H4 (cell line): Measurements from ENCODE around the gene RPS6KB2. TPM values are rescaled to one million over a fixed set of nuclear protein-coding genes. Genes with fewer than 3 reads are reported as not detected.
"Not testable (repeated sequence)": the region's sequence is repeated elsewhere in the genome, so short reads cannot be mapped to it uniquely, and the experiment has no call there.

Experiments used
- DNase-seq: peaks from one replicate; pipeline ENCODE4 v3.0.0-alpha.2; 2015; ENCODE audit warnings: low spot score
- total RNA-seq: library from RNA; depleted of rRNA; stranded (reverse); fragments of >200 nt; shearing (Covaris generic); gene quantifications from 2 replicates; pipeline ENCODE4 v1.2.3, GENCODE V29; 2014

Gene RPS6KB2
- total RNA-seq, 1 experiment from 2014 or later, result 38.1 TPM

DNA sequence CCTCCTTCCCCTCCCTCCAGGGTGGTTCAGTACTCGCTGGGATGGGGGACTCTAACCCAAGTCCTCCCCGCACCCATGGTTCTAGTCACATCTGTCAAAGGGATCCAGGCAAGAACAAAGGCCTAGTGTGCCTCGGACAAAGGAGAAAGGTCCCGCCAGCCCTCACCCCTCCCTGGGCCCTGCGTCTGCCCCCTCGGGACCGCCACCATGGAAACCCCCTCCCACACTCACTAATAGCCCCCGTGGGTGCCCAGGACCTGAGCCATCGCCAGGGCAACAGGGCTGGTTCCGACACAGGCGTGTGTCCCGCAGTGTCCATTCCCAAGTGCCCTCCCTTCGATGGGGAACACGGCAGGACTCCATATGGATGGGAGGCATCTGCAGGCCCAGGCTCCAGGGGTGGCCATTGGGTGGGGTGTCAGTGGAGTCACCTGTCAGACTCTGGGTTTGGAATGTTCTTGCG is 17.9 kb upstream of the RPS6KB2 start:
- DNase-seq, result no peak

DNA sequence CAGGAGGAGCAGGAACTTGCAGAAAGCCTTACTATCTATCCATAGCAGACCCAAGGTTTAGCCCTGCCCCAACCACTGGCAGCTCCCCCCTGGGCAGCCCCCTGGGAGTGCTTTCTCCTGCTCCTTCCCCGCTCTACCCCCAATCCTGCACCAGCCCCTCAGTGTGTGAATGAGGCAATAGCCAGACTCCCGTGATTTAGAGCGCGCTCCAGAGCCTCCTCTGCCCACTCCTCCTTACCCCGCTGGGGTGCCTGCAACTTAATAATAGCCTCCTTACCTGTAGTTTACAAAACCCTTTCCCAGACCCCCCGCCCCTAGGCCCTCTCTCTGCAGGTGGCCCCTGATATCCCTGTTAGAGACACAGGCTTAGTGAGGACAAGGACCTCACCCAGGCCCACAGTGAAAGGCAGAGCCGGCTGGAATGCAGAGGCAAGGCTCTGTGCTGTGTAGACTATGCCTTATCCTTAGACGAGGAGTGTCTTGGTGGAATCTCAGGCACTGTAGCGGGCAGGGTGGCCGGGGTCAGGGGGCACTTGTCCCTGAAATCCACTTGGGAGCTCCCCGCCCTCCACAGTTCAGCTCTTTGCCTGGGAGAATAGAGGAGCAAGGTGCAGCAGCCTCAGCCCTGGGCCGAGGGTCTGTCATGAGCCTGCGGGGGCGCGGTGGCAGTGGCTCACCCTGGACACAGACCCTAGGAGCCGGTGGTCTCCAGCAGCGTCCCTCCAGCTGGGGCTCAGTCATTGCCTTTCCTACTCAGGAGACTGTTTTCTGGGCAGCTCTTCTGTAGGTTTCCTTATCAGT is 17.1 kb upstream of the RPS6KB2 start:
- DNase-seq, result no peak

DNA sequence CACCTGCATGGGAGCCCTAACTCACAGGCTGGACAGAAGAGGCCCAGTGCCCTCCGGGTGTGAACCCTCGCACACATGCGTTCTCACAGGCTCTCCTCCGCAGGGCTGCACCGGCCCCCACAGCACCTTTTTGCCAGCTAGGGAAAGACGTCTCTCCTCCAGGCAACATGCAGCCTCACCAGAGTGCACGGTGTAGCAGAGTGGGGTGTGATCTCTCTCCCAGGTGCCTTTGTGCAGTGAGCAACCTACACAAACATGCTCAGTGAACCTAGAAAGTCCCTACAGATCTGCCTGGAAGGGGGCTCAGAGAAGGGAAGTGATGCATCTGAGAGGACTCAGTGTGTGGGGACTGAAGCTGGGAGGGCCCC is 16.5 kb upstream of the RPS6KB2 start:
- DNase-seq, result no peak

DNA sequence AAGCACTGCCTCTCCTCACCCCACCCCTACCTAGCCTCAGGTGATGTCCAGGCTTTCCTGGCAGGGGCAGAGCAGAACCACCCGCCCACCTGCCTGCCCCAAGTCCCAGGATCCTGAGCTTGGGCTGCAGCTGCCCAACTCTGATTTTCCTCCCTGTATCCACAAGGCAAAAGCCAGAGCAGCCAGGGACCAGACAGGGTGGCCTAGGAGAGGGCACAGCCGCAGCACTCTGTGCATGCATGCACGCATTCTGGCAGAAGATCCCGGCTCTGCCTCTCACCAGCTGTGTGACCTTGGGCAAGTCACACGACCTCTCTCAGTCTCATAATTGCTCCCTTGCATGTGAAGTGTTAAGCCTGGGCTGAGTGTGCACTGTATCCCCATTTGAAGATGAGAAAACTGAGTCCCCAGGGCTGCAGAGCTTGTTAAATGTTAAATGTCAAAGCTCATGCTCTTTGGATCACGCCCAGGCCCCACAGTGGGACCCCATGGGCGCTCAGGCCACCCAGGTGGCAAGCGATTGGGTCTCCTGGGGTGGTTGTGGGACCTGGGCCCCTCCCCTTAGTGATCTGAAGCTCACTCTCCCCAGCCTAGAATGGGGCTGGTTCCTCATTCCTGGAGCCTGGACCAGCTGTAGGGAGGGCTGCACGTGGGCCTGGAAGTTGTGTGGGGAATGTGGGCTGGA is 15.7 kb upstream of the RPS6KB2 start:
- DNase-seq, result no peak

DNA sequence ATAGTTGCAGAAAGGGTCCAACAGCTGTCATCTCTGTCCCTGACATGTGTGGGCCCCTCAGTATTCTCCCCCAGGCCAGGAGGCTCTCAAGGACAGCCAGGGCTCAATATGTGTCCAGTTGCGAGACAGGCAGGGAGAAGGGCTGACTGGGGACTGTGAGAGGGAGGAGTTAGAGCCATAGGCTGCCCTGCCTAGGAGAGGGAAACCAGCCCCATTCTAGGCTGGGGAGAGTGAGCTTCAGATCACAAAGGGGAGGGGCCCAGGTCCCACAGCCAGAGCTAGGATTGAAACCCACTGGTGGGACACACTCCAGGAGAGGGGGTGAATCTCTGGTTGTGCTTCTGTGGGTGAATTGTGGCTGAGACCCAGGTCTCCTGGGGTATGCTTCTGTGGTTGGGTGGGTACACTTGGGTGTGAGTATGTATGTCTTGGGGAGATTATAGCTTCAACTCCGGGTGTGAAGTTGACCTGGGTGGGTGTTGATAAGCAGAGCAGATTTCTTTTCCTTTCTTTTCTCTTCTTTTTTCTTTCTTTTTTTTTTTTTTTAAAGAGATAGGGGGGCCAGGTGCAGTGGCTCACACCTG is 14.9 kb upstream of the RPS6KB2 start:
- DNase-seq, result no peak

DNA sequence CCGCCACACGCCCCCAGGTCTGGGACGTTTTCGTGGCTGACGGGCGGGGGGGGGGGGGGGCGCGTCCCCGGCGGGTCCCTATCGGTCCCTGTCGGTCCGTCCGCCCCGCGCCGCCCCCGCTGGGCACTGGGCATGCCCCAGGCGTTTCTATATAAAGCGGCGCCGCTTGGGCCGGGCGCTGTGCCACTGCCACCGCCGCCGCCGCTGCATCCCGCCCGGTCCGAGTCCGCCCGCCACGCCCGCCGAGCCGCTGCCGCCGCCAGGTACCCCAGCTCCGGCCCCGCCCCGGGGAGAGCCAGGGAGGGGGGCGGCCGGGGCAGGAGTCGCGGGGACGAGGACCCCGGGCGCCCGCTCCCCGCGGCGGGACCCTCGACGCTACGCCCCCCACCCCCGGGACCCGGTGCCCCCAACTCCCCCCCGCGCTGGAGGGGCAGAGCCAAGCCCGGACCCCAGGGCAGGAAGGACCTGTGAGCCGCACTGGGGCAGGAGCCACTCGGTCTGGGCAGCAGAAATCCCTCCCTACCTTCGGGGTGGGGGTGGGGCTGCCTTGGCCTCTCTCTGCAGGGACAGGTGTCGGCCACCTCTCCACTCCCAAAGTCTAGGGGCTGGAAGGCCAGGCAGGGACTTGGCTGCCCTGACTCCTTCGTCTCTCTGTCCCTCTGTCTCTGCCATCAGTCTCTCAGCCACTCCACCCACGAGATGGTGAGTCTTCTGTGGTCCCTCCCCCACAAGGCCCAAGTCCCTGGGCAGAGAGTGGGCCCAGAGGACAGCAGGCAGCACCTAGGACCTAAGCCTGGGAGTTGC is 12.6 kb upstream of the RPS6KB2 start, which contains the start of gene CARNS1:
CARNS1 (plus strand) TSS at position 178 of the 804 bp plus-strand sequence; CDS start at position 700, 522 bp downstream.
- DNase-seq, result no peak

DNA sequence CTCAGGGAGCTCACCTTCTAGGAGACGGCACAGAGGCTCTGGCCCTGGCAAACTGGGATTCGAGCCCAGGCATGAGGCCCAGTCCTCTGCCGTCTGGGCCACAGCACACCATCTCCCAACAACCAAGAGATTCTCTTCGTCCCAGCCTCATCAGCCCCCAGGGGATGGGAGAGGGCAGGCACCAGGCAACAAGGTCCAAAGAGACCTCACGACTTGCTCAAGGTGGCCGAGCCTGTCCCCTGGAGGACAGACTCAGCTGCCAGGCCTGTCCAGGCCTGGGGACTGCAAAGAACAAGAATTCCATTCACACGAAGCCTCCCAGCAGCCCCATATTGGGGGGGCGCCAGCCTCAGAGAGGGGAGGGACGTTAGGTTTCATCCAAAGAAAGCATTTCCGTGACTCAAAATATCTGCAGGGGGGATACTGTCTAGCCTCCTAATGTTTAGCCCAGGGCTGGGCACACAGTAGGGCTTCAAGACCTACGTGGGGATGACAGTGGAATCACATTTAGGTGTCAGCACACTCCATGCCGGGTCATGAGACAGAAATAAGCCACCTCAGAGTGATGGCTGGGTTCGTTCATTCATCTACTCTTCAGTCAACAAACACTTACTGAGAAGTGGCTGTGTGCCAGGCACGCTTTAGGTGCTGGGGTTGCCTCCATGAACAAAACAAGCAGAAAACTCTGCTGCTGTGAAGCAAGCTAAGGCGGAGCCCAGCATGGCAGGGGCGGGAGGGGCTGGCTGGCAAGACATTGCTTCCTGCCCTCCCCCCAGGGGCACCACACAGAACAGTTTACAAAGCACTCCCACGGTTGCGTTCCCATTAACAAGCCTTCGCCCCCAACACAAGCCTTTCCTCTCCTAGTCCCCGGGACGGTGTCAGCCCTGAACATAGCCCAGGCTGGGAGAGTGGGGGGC is 11.6 kb upstream of the RPS6KB2 start:
- DNase-seq, result peak; percentile 57

DNA sequence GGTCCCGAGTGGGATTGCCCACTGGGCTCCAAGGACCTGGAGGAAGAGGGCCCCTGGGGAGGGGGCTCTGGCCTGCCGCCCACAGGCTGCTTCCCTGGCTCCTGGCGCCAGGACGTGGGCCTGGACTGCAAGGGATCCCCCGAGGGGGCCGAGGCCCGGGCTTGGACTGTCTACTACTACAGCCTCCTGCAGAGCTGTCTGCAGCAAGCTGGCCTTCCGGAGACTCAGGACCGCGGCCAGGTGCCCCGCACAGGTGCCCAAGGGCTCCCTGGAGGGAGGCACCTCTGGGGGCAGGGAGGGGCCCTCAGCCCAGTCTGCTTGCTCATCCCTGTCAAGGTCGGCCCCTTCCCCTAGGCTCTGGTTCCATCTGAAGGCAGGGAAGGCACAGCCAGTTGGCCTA is 10.9 kb upstream of the RPS6KB2 start:
- no peak for DNase-seq

DNA sequence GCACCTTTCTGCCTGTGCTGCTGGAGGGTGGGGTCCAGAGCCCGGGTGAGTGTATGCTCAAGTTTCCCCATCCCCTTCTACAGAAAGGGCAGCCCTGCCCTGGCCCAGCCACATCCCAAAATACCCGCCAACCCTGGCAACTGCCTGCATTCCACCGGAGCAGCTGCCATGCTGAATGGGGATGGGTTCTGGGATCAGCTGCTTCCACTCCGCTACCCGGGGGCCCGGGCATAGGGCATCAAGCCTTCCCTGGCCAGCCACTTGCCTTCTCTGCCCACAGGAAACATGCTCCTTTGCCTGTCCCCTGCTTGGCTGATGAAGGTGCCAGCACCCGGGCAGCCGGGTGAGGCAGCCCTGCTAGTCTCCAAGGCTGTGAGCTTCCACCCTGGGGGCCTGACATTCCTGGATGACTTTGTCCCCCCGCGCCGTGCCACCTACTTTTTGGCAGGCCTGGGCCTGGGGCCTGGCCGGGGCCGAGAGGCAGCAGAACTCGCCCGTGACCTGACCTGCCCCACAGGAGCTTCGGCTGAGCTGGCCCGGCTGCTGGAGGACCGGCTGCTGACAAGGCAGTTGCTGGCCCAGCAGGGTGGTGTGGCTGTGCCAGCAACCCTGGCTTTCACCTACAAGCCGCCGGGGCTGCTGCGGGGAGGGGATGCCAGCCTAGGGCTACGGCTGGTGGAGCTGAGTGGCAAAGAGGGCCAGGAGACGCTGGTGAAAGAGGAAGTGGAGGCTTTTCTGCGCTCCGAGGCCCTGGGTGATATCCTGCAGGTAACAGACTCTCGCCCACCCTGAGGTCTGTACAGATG is 9.6 kb upstream of the RPS6KB2 start:
- no peak for DNase-seq

DNA sequence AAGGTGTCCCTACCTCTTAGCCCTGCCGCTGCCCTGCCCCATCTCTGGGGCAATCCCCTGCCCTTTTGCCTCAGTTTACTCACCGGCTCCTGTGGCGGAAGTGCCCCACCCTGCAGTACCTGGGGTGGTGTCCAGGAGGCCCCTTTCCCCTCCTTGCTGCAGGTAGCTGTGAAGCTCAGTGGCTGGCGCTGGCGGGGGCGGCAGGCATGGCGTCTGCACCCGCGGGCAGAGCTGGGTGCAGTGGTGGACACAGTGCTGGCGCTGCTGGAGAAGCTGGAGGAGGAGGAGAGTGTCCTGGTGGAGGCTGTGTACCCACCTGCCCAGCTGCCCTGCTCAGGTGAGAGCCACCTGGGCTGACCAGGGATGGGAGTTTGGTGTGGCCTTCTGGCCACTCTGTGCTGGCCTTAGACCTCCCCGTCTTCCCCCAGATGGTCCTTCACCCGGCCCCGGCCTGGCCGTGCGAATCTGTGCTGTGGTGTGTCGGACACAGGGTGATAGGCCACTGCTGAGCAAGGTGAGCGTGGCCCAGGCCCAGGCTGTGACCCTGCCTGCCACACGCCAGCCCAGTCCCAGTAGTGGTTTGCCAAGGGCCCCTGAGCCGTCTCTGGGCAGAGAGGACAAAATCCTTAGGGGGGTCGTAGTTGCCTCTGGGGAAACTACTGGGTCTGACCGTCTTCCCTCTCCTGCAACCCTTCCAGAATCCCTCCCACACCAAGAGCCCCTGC is 8.8 kb upstream of the RPS6KB2 start:
- no peak for DNase-seq

DNA sequence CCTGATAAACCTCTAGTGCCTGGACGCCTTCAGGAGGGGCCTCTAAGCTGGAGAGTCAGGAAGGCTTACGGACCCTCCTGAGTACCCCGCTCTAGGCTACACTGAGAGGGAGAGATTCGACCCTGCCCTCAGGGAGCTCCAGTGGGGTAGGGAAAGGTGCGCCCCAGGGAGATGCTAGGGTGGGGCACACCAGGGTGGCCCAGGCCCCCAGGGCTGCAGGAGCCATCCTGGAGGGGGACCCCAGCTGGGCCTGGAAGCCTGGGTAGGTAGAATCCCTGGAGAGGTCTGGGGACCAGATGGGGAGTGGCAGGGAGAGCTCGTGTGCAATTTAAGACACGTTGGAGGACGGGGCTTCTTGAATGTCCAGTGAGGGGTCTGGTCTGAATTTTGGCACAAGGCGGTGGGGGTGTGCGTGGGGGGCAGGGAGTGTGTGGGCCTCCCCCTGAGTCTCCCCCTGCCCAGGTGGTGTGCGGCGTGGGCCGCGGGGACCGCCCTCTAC is 8.1 kb upstream of the RPS6KB2 start:
- DNase-seq, result no peak

DNA sequence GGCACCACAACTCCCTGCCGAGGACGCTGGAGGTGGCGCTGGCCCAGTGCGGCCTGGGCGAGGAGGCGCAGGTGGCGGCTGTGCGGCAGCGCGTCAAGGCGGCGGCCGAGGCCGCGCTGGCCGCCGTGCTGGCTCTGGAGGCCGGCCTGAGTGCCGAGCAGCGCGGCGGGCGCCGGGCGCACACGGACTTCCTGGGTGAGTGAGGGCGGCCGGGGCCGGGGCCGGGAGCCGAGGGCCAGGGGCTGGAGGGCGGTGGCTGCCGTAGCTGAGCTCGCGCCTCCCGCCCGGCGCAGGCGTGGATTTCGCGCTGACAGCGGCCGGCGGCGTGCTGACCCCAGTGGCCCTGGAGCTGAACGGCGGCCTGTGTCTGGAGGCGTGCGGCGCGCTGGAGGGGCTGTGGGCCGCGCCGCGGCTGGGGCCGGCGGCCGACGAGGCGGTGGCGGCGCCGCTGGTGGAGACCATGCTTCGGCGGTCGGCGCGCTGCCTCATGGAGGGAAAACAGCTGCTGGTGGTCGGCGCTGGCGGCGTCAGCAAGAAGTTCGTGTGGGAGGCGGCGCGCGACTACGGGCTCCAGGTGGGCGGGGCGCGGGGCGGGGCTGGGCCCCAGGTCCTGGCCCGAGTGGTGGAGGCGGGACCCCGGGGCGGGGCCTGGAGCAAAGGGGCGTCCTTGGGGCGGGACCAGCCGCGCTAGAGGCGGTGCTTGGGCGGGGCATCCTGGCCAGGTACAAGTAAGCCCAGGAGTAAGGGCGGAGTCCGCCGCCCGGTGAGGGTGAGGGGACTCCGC is 7.5 kb upstream of the RPS6KB2 start:
- DNase-seq, result peak; percentile 68

DNA sequence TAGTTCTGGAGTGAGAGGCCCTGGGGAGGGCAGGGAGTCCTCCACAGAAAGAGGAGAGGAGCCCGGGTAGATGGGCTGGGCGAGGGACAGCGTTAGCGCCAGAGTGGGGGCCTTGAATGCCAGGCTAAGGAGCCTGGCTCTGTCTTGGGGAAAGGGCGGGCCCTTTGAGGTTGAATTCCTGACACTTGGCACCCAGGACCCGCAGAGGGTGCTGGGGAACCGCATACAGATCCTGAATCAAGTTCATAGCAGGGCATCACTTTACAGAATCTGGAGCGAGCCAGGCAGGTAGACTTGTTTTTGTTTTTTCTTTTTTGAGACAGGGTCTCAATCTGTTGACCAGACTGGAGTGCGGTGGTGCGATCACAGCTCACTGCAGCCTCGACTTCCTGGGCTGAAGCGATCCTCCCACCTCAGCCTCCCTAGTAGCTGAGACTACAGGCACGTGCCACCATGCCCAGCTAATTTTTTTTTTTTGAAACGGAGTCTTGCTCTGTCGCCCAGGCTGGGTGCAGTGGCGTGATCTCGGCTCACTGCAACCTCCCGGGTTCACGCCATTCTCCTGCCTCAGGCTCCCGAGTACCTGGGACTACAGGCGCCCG is 6.8 kb upstream of the RPS6KB2 start:
- no peak for DNase-seq

DNA sequence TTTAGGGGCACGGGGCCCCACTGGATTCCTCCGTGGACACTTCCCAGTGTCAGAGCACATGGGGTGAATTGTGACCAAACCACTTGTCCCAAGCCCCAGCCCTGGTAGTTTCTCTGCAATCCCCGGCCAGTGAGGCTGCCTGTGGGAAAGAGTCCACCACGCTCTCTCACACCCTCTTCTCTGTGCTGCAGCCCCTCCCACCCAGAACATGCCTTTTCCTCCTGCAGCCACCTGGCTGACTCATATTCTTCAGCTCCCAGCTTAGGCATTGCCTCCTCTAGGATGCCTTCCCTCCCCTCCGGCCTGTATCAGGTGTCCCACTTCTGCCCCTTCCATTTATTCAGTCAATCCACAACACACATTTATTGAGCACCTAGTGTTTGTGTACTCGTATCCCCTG is 5.4 kb upstream of the RPS6KB2 start:
- no peak for DNase-seq

DNA sequence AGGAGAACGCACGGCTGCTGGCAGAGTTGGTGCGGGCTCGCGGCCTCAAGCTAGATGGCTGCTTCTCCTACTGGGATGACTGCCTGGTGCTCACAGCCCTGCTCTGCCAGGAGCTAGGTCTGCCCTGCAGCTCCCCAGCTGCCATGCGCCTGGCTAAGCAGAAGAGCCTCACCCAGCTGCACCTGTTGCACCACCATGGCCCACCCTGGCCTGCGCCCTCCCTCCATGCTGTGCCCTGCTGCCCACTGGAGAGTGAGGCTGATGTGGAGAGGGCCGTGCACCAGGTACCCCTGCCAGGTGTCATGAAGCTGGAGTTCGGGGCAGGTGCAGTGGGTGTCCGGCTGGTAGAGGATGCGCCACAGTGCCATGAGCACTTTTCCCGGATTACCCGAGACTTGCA is 4.8 kb upstream of the RPS6KB2 start:
- DNase-seq, result no peak

DNA sequence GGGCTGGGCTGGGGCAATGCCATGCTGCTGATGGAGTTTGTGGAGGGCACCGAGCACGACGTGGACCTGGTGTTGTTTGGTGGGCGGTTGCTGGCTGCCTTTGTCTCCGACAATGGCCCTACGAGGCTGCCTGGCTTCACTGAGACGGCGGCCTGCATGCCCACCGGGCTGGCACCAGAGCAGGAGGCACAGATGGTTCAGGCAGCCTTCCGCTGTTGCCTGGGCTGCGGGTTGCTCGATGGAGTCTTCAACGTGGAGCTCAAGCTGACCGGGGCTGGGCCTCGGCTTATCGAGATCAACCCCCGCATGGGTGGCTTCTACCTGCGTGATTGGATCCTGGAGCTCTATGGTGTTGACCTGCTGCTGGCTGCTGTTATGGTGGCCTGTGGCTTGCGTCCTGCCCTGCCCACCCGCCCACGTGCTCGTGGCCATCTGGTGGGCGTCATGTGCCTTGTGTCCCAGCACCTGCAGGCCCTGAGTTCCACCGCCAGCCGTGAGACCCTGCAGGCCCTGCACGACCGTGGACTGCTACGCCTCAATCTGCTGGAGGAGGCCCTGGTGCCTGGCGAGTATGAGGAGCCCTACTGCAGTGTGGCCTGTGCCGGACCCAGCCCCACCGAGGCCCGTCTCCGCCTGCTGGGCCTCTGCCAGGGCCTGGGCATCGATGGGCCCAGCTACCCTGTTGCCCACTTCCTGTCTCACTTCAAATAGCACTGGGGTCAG is 4.2 kb upstream of the RPS6KB2 start:
- no peak for DNase-seq

DNA sequence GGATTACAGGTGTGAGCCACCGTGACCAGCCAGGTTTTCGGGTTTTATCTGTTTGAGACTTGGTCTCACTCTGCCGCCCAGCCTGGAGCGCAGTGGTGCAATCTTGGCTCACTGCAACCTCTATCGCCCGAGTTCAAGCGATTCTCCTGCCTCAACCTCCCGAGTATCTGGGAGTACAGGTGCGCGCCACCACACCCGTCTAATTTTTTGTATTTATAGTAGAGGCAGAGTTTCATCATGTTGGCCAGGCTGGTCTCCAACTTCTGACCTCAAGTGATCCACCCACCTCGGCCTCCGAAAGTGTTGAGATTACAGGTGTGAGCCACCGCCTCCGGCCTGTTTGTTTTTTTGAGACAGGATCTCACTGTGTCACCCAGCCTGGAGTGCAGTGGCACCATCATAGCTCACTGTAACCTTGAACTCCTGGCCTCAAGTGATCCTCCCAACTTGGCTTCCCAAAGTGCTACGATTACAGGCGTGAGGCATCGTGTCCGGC is 882 bp upstream of the RPS6KB2 start:
- not testable (repeated sequence) for DNase-seq
